IMR-90 (cell line): ENCODE measurements around the gene C1QL4.

Experiments used
- BHLHE40 ChIP-seq: fragments of 150-350 bp; IDR thresholded peaks from 2 replicates; pipeline ENCODE4 v1.6.1; 2016; ENCODE audit warnings: mild to moderate bottlenecking, low read depth, low read length
- CEBPB ChIP-seq: IDR thresholded peaks from 2 replicates; pipeline ENCODE4 v1.6.1; 2012; ENCODE audit warnings: low read depth, low read length, improper control_type of control experiment
- CTCF ChIP-seq: conservative IDR thresholded peaks from 2 replicates; pipeline ENCODE4 v1.5.1; 2012; ENCODE audit warnings: mild to moderate bottlenecking, low read depth, low read length, improper control_type of control experiment
- ELK1 ChIP-seq: fragments of 150-350 bp; IDR thresholded peaks from 2 replicates; pipeline ENCODE4 v1.6.1; 2016; ENCODE audit warnings: low read depth, mild to moderate bottlenecking, low read length, moderate library complexity, borderline replicate concordance
- MAFK ChIP-seq: IDR thresholded peaks from 2 replicates; pipeline ENCODE4 v1.6.1; 2012; ENCODE audit warnings: low read depth, low read length, improper control_type of control experiment
- MAZ ChIP-seq: IDR thresholded peaks from 2 replicates; pipeline ENCODE4 v1.6.1; 2012; ENCODE audit warnings: low read depth, mild to moderate bottlenecking, low read length, improper control_type of control experiment, moderate library complexity, borderline replicate concordance
- MXI1 ChIP-seq: IDR thresholded peaks from 2 replicates; pipeline ENCODE4 v1.6.1; 2012; ENCODE audit warnings: low read depth, mild to moderate bottlenecking, low read length, moderate library complexity, borderline replicate concordance
- NFE2L2 ChIP-seq: fragments of 150-350 bp; IDR thresholded peaks from 2 replicates; pipeline ENCODE4 v1.6.1; 2016; ENCODE audit warnings: low read depth, mild to moderate bottlenecking, low read length
- POLR2A ChIP-seq: IDR thresholded peaks from 2 replicates; pipeline ENCODE4 v1.6.1; 2012; ENCODE audit warnings: mild to moderate bottlenecking, low read depth, low read length
- RAD21 ChIP-seq: IDR thresholded peaks from 2 replicates; pipeline ENCODE4 v1.6.1; 2012; ENCODE audit warnings: low read length, improper control_type of control experiment
- RCOR1 ChIP-seq: IDR thresholded peaks from 2 replicates; pipeline ENCODE4 v1.6.1; 2012; ENCODE audit warnings: mild to moderate bottlenecking, low read length, improper control_type of control experiment; ENCODE audit not compliant: insufficient replicate concordance
- RFX5 ChIP-seq: IDR thresholded peaks from 2 replicates; pipeline ENCODE4 v1.8.0; 2012; ENCODE audit warnings: low read depth, mild to moderate bottlenecking, low read length, moderate library complexity
- USF2 ChIP-seq: fragments of 150-350 bp; IDR thresholded peaks from 2 replicates; pipeline ENCODE4 v1.6.1; 2017; ENCODE audit warnings: mild to moderate bottlenecking, antibody characterized with exemption, low read length, low read depth

DNA sequence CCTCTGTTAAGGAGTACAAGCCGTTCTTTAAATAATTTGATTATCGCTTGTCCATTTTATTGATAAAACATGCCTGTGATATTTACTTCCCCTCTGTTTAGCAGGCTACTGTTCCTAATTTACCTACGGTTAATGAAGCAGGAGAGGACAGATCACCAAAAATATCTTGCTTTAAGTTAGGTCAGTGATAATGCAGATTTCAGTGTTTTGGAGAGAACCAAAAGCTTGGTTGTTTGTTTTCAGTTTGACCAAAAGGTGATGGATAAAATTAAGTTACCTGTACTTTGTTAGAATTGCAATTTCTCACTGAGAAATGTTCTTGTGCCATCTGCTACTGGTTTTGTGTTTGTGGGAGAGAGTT, 31.2 kb upstream of the C1QL4 start:
- TF ChIP-seq RAD21 = no peak
- TF ChIP-seq CTCF = no peak
- no peak for TF ChIP-seq ELK1
- TF ChIP-seq MAZ = no peak
- no peak for TF ChIP-seq POLR2A
- TF ChIP-seq CEBPB = no peak
- TF ChIP-seq BHLHE40 = no peak
- no peak for TF ChIP-seq MAFK
- TF ChIP-seq RFX5 = no peak
- TF ChIP-seq USF2 = no peak
- no peak for TF ChIP-seq MXI1
- no peak for TF ChIP-seq RCOR1
- TF ChIP-seq NFE2L2 = no peak
